MM.1S (cell line): Measurements from ENCODE around the gene SNRNP70.

Experiments used
- DNase-seq: peaks from one replicate; pipeline ENCODE4 v3.0.0-alpha.2; 2015
- H2AFZ ChIP-seq: fragments of 300-600 bp; sonication (generic); 2 replicates; pipeline ENCODE4 v1.6.0; 2016; ENCODE audit warnings: antibody characterized with exemption, low read length
- H3F3A ChIP-seq: fragments of 300-600 bp; sonication (generic); 2 replicates; pipeline ENCODE4 v1.6.1; 2016; ENCODE audit warnings: mild to moderate bottlenecking, antibody characterized with exemption, low read length, moderate library complexity, mixed read lengths; ENCODE audit not compliant: insufficient read depth
- H3K27ac ChIP-seq: fragments of 300-600 bp; sonication (generic); 2 replicates; pipeline ENCODE4 v1.5.1; 2016; ENCODE audit warnings: mild to moderate bottlenecking, low read length
- H3K27me3 ChIP-seq: fragments of 300-600 bp; sonication (generic); replicated peaks from 2 replicates; pipeline ENCODE4 v1.6.0; 2016; ENCODE audit warnings: low read length; ENCODE audit not compliant: insufficient read depth
- H3K36me3 ChIP-seq: fragments of 300-600 bp; sonication (generic); replicated peaks from 2 replicates; pipeline ENCODE4 v1.6.1; 2016; ENCODE audit warnings: mild to moderate bottlenecking, low read length, mixed read lengths; ENCODE audit not compliant: insufficient read depth
- H3K4me1 ChIP-seq: fragments of 300-600 bp; sonication (generic); 2 replicates; pipeline ENCODE4 v1.6.1; 2016; ENCODE audit warnings: low read length, mixed read lengths
- H3K4me2 ChIP-seq: fragments of 300-600 bp; sonication (generic); 2 replicates; pipeline ENCODE4 v1.6.0; 2016; ENCODE audit warnings: low read depth, low read length
- H3K4me3 ChIP-seq: fragments of 300-600 bp; sonication (generic); 2 replicates; pipeline ENCODE4 v1.5.1; 2016; ENCODE audit warnings: low read length, mixed read lengths
- H3K79me2 ChIP-seq: fragments of 300-600 bp; sonication (generic); 2 replicates; pipeline ENCODE4 v1.6.1; 2016; ENCODE audit warnings: mixed run types, low read length, mixed read lengths
- H3K9ac ChIP-seq: fragments of 300-600 bp; sonication (generic); 2 replicates; pipeline ENCODE4 v1.6.1; 2016; ENCODE audit warnings: low read length, mixed read lengths
- H3K9me2 ChIP-seq: fragments of 300-600 bp; sonication (generic); replicated peaks from 2 replicates; pipeline ENCODE4 v1.6.1; 2016; ENCODE audit warnings: mild to moderate bottlenecking, low read length, mixed read lengths; ENCODE audit not compliant: insufficient read depth
- H3K9me3 ChIP-seq: fragments of 300-600 bp; sonication (generic); replicated peaks from 2 replicates; pipeline ENCODE4 v1.6.1; 2016; ENCODE audit warnings: mild to moderate bottlenecking, low read length, mixed read lengths; ENCODE audit not compliant: insufficient read depth
- H4K20me1 ChIP-seq: fragments of 300-600 bp; sonication (generic); 2 replicates; pipeline ENCODE4 v1.6.1; 2016; ENCODE audit warnings: mild to moderate bottlenecking, low read length, moderate library complexity, mixed read lengths; ENCODE audit not compliant: insufficient read depth
- EZH2 ChIP-seq: fragments of 300-600 bp; sonication (generic); optimal IDR thresholded peaks from 2 replicates; pipeline ENCODE3; 2017; ENCODE audit warnings: low read depth, mild to moderate bottlenecking, antibody characterized with exemption, low read length, mixed read lengths
- EZH2phosphoT487 ChIP-seq: fragments of 300-600 bp; sonication (generic); IDR thresholded peaks from 2 replicates; pipeline ENCODE4 v1.6.1; 2018; ENCODE audit warnings: antibody characterized with exemption, low read length
- TF ChIP-seq, protein P1 (sequence below): fragments of 300-600 bp; sonication (generic); IDR thresholded peaks from 2 replicates; pipeline ENCODE4 v1.5.1; 2016; ENCODE audit warnings: antibody characterized with exemption, low read length, mixed read lengths

Gene SNRNP70

GRCh38 chr19:49155005-49155819 lies 70.0 kb downstream of the SNRNP70 start, which contains the start of gene HRC:
Gene HRC (minus strand): TSS chr19:49155396. CDS start chr19:49155237, 159 bp downstream.
- no peak within 1 kb of the TSS for H3K4me3 ChIP-seq
- no peak within 1 kb of the TSS for H3K27ac ChIP-seq
- H3K9me2 ChIP-seq: no peaks in the 10 kb centered on the region
- TF ChIP-seq EZH2phosphoT487 (no peak), EZH2 (no peak)
- TF ChIP-seq, protein P1, sequence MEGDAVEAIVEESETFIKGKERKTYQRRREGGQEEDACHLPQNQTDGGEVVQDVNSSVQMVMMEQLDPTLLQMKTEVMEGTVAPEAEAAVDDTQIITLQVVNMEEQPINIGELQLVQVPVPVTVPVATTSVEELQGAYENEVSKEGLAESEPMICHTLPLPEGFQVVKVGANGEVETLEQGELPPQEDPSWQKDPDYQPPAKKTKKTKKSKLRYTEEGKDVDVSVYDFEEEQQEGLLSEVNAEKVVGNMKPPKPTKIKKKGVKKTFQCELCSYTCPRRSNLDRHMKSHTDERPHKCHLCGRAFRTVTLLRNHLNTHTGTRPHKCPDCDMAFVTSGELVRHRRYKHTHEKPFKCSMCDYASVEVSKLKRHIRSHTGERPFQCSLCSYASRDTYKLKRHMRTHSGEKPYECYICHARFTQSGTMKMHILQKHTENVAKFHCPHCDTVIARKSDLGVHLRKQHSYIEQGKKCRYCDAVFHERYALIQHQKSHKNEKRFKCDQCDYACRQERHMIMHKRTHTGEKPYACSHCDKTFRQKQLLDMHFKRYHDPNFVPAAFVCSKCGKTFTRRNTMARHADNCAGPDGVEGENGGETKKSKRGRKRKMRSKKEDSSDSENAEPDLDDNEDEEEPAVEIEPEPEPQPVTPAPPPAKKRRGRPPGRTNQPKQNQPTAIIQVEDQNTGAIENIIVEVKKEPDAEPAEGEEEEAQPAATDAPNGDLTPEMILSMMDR: no peak
- no peak within 1 kb of the TSS for H3K9ac ChIP-seq
- H3F3A ChIP-seq: no peaks in the 10 kb centered on the region
- peaks cover 71% of the 10 kb centered on the region for H3K27me3 ChIP-seq
- no peaks in the 10 kb centered on the region for H3K9me3 ChIP-seq
- H4K20me1 ChIP-seq: no peaks in the 10 kb centered on the region
- no peak within 1 kb of the TSS for H3K4me2 ChIP-seq
- DNase-seq: no peak
- H3K36me3 ChIP-seq: no peaks in the 10 kb centered on the region
- no peak within 1 kb of the TSS for H2AFZ ChIP-seq
- H3K79me2 ChIP-seq: no peaks in the 10 kb centered on the region
- no peaks in the 10 kb centered on the region for H3K4me1 ChIP-seq

GRCh38 chr19:49155820-49156346 lies 70.6 kb downstream of the SNRNP70 start:
- TF ChIP-seq, protein P1: no peak
- no peak for TF ChIP-seq EZH2phosphoT487
- no peak for TF ChIP-seq EZH2
- no peak overlapping the region for H3K9ac ChIP-seq
- H3K27ac ChIP-seq: no peak overlapping the region
- H3K4me2 ChIP-seq: no peak overlapping the region
- no peaks in the 10 kb centered on the region for H3K9me2 ChIP-seq
- no peaks in the 10 kb centered on the region for H3K36me3 ChIP-seq
- H3K27me3 ChIP-seq: peaks cover 72% of the 10 kb centered on the region
- H3K9me3 ChIP-seq: no peaks in the 10 kb centered on the region
- H2AFZ ChIP-seq: no peak overlapping the region
- no peaks in the 10 kb centered on the region for H3K4me1 ChIP-seq
- no peaks in the 10 kb centered on the region for H4K20me1 ChIP-seq
- DNase-seq: no peak
- H3F3A ChIP-seq: no peaks in the 10 kb centered on the region
- H3K4me3 ChIP-seq: no peak overlapping the region
- H3K79me2 ChIP-seq: no peaks in the 10 kb centered on the region

DNA sequence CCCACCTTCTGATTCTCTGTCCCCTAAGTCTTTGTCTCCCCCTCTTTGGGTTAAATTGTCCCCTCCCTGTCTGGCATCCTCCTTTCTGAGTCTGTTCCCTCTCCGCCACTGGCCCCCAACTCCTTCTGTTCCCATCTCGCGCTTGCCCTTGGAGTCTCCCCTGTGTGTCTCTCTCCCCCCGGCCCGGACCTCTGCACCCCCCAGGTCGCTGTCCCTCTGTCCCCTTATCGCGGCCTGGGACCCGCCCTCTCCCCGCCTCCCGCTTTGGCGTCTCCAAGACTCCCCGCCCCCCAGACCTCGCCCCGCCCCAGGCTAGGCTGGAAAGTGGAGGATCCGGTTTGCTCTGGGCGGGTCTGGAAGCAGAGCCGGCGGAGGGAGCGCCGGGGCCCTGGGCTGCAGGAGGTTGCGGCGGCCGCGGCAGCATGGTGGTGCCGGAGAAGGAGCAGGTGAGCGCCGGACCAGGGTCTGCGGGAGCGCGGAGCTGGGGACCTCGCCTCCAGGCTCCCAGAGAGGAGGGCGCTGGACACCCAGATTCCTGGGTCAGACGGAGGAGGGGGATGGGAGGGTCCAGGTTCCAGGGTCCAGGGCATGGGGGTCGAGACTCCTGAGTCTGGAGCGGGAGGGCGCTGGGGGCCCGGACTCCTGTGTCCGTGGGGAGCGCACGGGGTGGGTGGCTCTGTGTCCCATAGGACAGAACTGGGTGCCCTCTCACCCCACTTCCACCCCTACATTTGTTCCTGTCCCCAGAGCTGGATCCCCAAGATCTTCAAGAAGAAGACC lies 72.4 kb downstream of the SNRNP70 start, which contains the start of gene TRPM4:
Gene TRPM4 (plus strand): TSS at position 348 of the 780 bp plus-strand sequence. CDS start 75 bp downstream, at position 423.
- Histone ChIP-seq H3K9ac (no peak within 1 kb of the TSS), H3F3A (no peaks in the 10 kb centered on the region), H3K4me3 (peak within 1 kb of the TSS; percentile 22; the same call in 1 of the 2 replicates), H2AFZ (no peak within 1 kb of the TSS), H3K4me1 (no peaks in the 10 kb centered on the region), H3K36me3 (no peaks in the 10 kb centered on the region), H3K27me3 (peaks cover 77% of the 10 kb centered on the region), H4K20me1 (no peaks in the 10 kb centered on the region), H3K27ac (no peak within 1 kb of the TSS), H3K79me2 (no peaks in the 10 kb centered on the region), H3K4me2 (peak within 1 kb of the TSS; percentile 52; the same call in 1 of the 2 replicates), H3K9me2 (no peaks in the 10 kb centered on the region), H3K9me3 (no peaks in the 10 kb centered on the region)
- DNase-seq: no peak
- TF ChIP-seq, protein P1: no peak
- no peak for TF ChIP-seq EZH2phosphoT487
- TF ChIP-seq EZH2: no peak
